PC-3 (cell line): ENCODE results near the gene ZNF785.
"Not testable (repeated sequence)": the region's sequence is repeated elsewhere in the genome, so short reads cannot be mapped to it uniquely, and the experiment has no call there.

ENCODE experiments used
- CTCF ChIP-seq: fragments of 300-600 bp; sonication (generic); conservative IDR thresholded peaks from 2 replicates; pipeline ENCODE4 v1.5.1; 2017; ENCODE audit warnings: antibody characterized with exemption, low read depth, mild to moderate bottlenecking, low read length
- EZH2 ChIP-seq: fragments of 300-600 bp; sonication (generic); IDR thresholded peaks from one replicate; pipeline ENCODE4 v1.6.1; 2017; ENCODE audit warnings: antibody characterized with exemption, mild to moderate bottlenecking, low read length; ENCODE audit not compliant: unreplicated experiment
- EZH2phosphoT487 ChIP-seq: fragments of 300-600 bp; sonication (generic); IDR thresholded peaks from 2 replicates; pipeline ENCODE4 v1.6.1; 2018; ENCODE audit warnings: mild to moderate bottlenecking, antibody characterized with exemption, low read length, borderline replicate concordance

GRCh38 chr16:30632454-30632853, 47.0 kb upstream of the ZNF785 start:
- TF ChIP-seq CTCF, EZH2, EZH2phosphoT487: not testable (repeated sequence)
